GM23338 (cell line): Measurements from ENCODE around the gene TXNDC12. TPM values are rescaled to one million over a fixed set of nuclear protein-coding genes. Genes with fewer than 3 reads are reported as not detected.

Source experiments
- ATAC-seq: fragments of 200-7000 bp; cut with Tn5 transposase; 3 replicates; pipeline ENCODE4 v1.9.1; 2020
- DNase-seq: peaks from one replicate; pipeline ENCODE4 v3.0.0-alpha.2; 2015; ENCODE audit warnings: low spot score
- H2AFZ ChIP-seq: fragments of 200-600 bp; sonication (generic); 2 replicates; pipeline ENCODE4 v1.8.0; 2016; ENCODE audit warnings: antibody characterized with exemption, mild to moderate bottlenecking, moderate library complexity
- H3F3A ChIP-seq: fragments of 200-600 bp; sonication (generic); replicated peaks from 2 replicates; pipeline ENCODE4 v1.8.0; 2017; ENCODE audit warnings: antibody characterized with exemption, mixed run types, low read depth
- H3K27ac ChIP-seq: fragments of 200-600 bp; sonication (generic); 2 replicates; pipeline ENCODE4 v1.6.1; 2016; ENCODE audit warnings: low read depth
- H3K27me3 ChIP-seq: fragments of 200-600 bp; sonication (generic); 2 replicates; pipeline ENCODE4 v1.8.0; 2016; ENCODE audit warnings: mild to moderate bottlenecking, mixed run types, moderate library complexity; ENCODE audit not compliant: insufficient read depth
- H3K36me3 ChIP-seq: fragments of 200-600 bp; sonication (generic); 2 replicates; pipeline ENCODE4 v1.8.0; 2016; ENCODE audit warnings: mild to moderate bottlenecking; ENCODE audit not compliant: insufficient read depth
- H3K4me1 ChIP-seq: fragments of 200-600 bp; sonication (generic); 2 replicates; pipeline ENCODE4 v1.8.0; 2016; ENCODE audit warnings: mild to moderate bottlenecking, moderate library complexity; ENCODE audit not compliant: insufficient read depth
- H3K4me2 ChIP-seq: fragments of 200-600 bp; sonication (generic); 2 replicates; pipeline ENCODE4 v1.7.1; 2017; ENCODE audit warnings: mixed run types
- H3K4me3 ChIP-seq: fragments of 200-600 bp; sonication (generic); 2 replicates; pipeline ENCODE4 v1.6.1; 2016; ENCODE audit warnings: mixed run types
- H3K79me2 ChIP-seq: fragments of 200-600 bp; sonication (generic); replicated peaks from 2 replicates; pipeline ENCODE4 v1.8.0; 2017; ENCODE audit warnings: mild to moderate bottlenecking; ENCODE audit not compliant: insufficient read depth
- H3K9me2 ChIP-seq: fragments of 200-600 bp; sonication (generic); 2 replicates; pipeline ENCODE4 v1.8.0; 2017; ENCODE audit not compliant: insufficient read depth
- H4K20me1 ChIP-seq: fragments of 200-600 bp; sonication (generic); replicated peaks from 2 replicates; pipeline ENCODE4 v1.8.0; 2017; ENCODE audit warnings: mild to moderate bottlenecking; ENCODE audit not compliant: insufficient read depth
- H3K27ac Mint-ChIP-seq: 2 replicates; pipeline ENCODE4 v1.8.0; 2020; ENCODE audit warnings: inconsistent platforms, mild to moderate bottlenecking, moderate library complexity, mixed read lengths
- H3K27me3 Mint-ChIP-seq: 3 replicates; pipeline ENCODE4 v1.8.0; 2022; ENCODE audit warnings: low read depth, mild to moderate bottlenecking, moderate library complexity, mixed read lengths, inconsistent platforms; ENCODE audit not compliant: insufficient read depth, poor library complexity
- H3K36me3 Mint-ChIP-seq: 3 replicates; pipeline ENCODE4 v1.8.0; 2021; ENCODE audit warnings: low read depth, mild to moderate bottlenecking, inconsistent platforms, moderate library complexity, mixed read lengths
- H3K4me1 Mint-ChIP-seq: 3 replicates; pipeline ENCODE4 v1.8.0; 2020; ENCODE audit warnings: mild to moderate bottlenecking, inconsistent platforms, mixed read lengths
- H3K4me3 Mint-ChIP-seq: 3 replicates; pipeline ENCODE4 v1.8.0; 2021; ENCODE audit warnings: moderate library complexity, mild to moderate bottlenecking, inconsistent platforms, mixed read lengths
- H3K9me3 Mint-ChIP-seq: 3 replicates; pipeline ENCODE4 v1.8.0; 2020; ENCODE audit warnings: moderate library complexity, mild to moderate bottlenecking, inconsistent platforms, mixed read lengths
- CREB1 ChIP-seq: fragments of 250-450 bp; sonication (Bioruptor Pico); IDR thresholded peaks from 2 replicates; pipeline ENCODE4 v1.5.0; 2020; ENCODE audit warnings: low read depth, mild to moderate bottlenecking, moderate library complexity
- ETS1 ChIP-seq: IDR thresholded peaks from 2 replicates; pipeline ENCODE4 v1.6.1; 2016; ENCODE audit warnings: antibody characterized with exemption
- EZH2 ChIP-seq: fragments of 200-600 bp; sonication (generic); IDR thresholded peaks from one replicate; pipeline ENCODE4 v1.8.0; 2017; ENCODE audit warnings: antibody characterized with exemption, mild to moderate bottlenecking, low read depth; ENCODE audit not compliant: unreplicated experiment
- EZH2phosphoT487 ChIP-seq: fragments of 200-600 bp; sonication (generic); IDR thresholded peaks from one replicate; pipeline ENCODE4 v1.8.1; 2018; ENCODE audit warnings: antibody characterized with exemption; ENCODE audit not compliant: unreplicated experiment
- JUNB ChIP-seq: IDR thresholded peaks from one replicate; pipeline ENCODE4 v1.6.1; 2016; ENCODE audit warnings: antibody characterized with exemption; ENCODE audit not compliant: unreplicated experiment
- NANOG ChIP-seq: IDR thresholded peaks from 2 replicates; pipeline ENCODE4 v1.6.1; 2016; ENCODE audit warnings: antibody characterized with exemption, borderline replicate concordance
- POLR2AphosphoS5 ChIP-seq: IDR thresholded peaks from 2 replicates; pipeline ENCODE4 v1.6.1; 2016; ENCODE audit warnings: antibody characterized with exemption, low read depth
- STAT1 ChIP-seq: IDR thresholded peaks from one replicate; pipeline ENCODE4 v1.6.1; 2016; ENCODE audit warnings: antibody characterized with exemption; ENCODE audit not compliant: unreplicated experiment
- ZNF114 ChIP-seq: fragments of 250-450 bp; sonication (Bioruptor Pico); IDR thresholded peaks from 2 replicates; pipeline ENCODE4 v1.5.0; 2020; ENCODE audit warnings: mild to moderate bottlenecking, moderate library complexity
- ZNF331 ChIP-seq: fragments of 250-450 bp; sonication (Bioruptor Pico); IDR thresholded peaks from 2 replicates; pipeline ENCODE4 v1.5.0; 2020; ENCODE audit warnings: low read depth, mild to moderate bottlenecking, moderate library complexity
- polyA plus RNA-seq: library from polyadenylated mRNA; unstranded; fragments of >200 nt; fragmentation: Nextera tagmentation; extraction: Ambion mirVana; gene quantifications from 2 replicates; pipeline ENCODE4 v1.2.1, GENCODE V29; 2016
- total RNA-seq: library from RNA; depleted of rRNA; stranded (reverse); fragments of >200 nt; shearing (Covaris generic); gene quantifications from 2 replicates; pipeline ENCODE4 v1.2.3, GENCODE V29; 2014
- TF ChIP-seq, protein P1 (sequence below), 2 experiments: fragments of 200-600 bp in 1 of 2; sonication (generic) in 1 of 2; conservative IDR thresholded peaks; 2 replicates each; pipeline versions ENCODE4 v1.5.1 to v1.6.1; 2016 to 2017; ENCODE audit warnings: antibody characterized with exemption in 2 of 2, low read depth in 2 of 2, mild to moderate bottlenecking in 2 of 2, moderate library complexity in 1 of 2
- TF ChIP-seq, protein P2 (sequence below): IDR thresholded peaks from one replicate; pipeline ENCODE4 v1.6.1; 2018; ENCODE audit warnings: antibody characterized with exemption; ENCODE audit not compliant: unreplicated experiment
- TF ChIP-seq, protein P3 (sequence below): fragments of 250-450 bp; sonication (Bioruptor Pico); IDR thresholded peaks from 2 replicates; pipeline ENCODE4 v1.5.0; 2020; ENCODE audit warnings: mild to moderate bottlenecking, moderate library complexity

Gene TXNDC12
- total and polyA plus RNA-seq, 2 experiments from 2014 or later = 68.9 to 88.2 TPM

DNA sequence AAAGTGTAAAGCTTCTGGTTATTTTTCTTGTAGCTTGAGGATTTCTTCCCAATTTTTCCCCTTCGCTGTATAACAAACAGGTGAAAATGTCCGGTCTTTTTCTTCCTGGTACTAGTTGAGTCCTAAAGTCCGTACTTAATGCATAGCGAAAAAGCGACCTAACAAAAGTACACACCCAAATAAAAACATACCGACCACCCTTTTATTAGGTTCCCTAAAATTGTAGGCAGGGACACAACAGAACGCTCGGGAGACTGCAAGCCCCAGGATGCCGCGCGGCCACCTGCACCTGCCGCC is 823 bp upstream of the TXNDC12 start:
- ATAC-seq = no peak
- Mint-ChIP-seq H3K27ac (peak overlapping the region; percentile 100), H3K9me3 (no peaks in the 10 kb centered on the region), H3K36me3 (peaks cover 49% of the 10 kb centered on the region), H3K4me3 (peak overlapping the region; percentile 98), H3K4me1 (peaks cover 24% of the 10 kb centered on the region), H3K27me3 (peaks cover 8% of the 10 kb centered on the region)
- Histone ChIP-seq H3K27me3 (no peaks in the 10 kb centered on the region), H3K27ac (peak overlapping the region; percentile 99), H3K4me2 (peak overlapping the region; percentile 86), H3K36me3 (peaks cover 10% of the 10 kb centered on the region), H3K79me2 (peaks cover 85% of the 10 kb centered on the region), H3K4me1 (peaks cover 20% of the 10 kb centered on the region), H4K20me1 (peaks cover 14% of the 10 kb centered on the region; the same call in 1 of the 2 replicates), H3F3A (no peaks in the 10 kb centered on the region; the same call in 1 of the 2 replicates), H2AFZ (no peak overlapping the region; the same call in 1 of the 2 replicates), H3K4me3 (peak overlapping the region; percentile 83), H3K9me2 (no peaks in the 10 kb centered on the region)
- TF ChIP-seq NANOG = no peak
- TF ChIP-seq JUNB = no peak
- TF ChIP-seq ZNF114 = no peak
- TF ChIP-seq CREB1 (CRISPR knock-in tag) = no peak
- no peak for TF ChIP-seq ETS1
- no peak for TF ChIP-seq STAT1
- TF ChIP-seq EZH2 = no peak
- no peak for TF ChIP-seq EZH2phosphoT487
- TF ChIP-seq POLR2AphosphoS5 = no peak
- no peak for TF ChIP-seq ZNF331 (CRISPR knock-in tag)
- TF ChIP-seq, protein P1, sequence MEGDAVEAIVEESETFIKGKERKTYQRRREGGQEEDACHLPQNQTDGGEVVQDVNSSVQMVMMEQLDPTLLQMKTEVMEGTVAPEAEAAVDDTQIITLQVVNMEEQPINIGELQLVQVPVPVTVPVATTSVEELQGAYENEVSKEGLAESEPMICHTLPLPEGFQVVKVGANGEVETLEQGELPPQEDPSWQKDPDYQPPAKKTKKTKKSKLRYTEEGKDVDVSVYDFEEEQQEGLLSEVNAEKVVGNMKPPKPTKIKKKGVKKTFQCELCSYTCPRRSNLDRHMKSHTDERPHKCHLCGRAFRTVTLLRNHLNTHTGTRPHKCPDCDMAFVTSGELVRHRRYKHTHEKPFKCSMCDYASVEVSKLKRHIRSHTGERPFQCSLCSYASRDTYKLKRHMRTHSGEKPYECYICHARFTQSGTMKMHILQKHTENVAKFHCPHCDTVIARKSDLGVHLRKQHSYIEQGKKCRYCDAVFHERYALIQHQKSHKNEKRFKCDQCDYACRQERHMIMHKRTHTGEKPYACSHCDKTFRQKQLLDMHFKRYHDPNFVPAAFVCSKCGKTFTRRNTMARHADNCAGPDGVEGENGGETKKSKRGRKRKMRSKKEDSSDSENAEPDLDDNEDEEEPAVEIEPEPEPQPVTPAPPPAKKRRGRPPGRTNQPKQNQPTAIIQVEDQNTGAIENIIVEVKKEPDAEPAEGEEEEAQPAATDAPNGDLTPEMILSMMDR (conservative IDR thresholded peaks at IDR 0.05; ENCODE audit: low read depth in 2 of 2) = no peak
- TF ChIP-seq, protein P2, sequence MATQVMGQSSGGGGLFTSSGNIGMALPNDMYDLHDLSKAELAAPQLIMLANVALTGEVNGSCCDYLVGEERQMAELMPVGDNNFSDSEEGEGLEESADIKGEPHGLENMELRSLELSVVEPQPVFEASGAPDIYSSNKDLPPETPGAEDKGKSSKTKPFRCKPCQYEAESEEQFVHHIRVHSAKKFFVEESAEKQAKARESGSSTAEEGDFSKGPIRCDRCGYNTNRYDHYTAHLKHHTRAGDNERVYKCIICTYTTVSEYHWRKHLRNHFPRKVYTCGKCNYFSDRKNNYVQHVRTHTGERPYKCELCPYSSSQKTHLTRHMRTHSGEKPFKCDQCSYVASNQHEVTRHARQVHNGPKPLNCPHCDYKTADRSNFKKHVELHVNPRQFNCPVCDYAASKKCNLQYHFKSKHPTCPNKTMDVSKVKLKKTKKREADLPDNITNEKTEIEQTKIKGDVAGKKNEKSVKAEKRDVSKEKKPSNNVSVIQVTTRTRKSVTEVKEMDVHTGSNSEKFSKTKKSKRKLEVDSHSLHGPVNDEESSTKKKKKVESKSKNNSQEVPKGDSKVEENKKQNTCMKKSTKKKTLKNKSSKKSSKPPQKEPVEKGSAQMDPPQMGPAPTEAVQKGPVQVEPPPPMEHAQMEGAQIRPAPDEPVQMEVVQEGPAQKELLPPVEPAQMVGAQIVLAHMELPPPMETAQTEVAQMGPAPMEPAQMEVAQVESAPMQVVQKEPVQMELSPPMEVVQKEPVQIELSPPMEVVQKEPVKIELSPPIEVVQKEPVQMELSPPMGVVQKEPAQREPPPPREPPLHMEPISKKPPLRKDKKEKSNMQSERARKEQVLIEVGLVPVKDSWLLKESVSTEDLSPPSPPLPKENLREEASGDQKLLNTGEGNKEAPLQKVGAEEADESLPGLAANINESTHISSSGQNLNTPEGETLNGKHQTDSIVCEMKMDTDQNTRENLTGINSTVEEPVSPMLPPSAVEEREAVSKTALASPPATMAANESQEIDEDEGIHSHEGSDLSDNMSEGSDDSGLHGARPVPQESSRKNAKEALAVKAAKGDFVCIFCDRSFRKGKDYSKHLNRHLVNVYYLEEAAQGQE = no peak
- TF ChIP-seq, protein P3, sequence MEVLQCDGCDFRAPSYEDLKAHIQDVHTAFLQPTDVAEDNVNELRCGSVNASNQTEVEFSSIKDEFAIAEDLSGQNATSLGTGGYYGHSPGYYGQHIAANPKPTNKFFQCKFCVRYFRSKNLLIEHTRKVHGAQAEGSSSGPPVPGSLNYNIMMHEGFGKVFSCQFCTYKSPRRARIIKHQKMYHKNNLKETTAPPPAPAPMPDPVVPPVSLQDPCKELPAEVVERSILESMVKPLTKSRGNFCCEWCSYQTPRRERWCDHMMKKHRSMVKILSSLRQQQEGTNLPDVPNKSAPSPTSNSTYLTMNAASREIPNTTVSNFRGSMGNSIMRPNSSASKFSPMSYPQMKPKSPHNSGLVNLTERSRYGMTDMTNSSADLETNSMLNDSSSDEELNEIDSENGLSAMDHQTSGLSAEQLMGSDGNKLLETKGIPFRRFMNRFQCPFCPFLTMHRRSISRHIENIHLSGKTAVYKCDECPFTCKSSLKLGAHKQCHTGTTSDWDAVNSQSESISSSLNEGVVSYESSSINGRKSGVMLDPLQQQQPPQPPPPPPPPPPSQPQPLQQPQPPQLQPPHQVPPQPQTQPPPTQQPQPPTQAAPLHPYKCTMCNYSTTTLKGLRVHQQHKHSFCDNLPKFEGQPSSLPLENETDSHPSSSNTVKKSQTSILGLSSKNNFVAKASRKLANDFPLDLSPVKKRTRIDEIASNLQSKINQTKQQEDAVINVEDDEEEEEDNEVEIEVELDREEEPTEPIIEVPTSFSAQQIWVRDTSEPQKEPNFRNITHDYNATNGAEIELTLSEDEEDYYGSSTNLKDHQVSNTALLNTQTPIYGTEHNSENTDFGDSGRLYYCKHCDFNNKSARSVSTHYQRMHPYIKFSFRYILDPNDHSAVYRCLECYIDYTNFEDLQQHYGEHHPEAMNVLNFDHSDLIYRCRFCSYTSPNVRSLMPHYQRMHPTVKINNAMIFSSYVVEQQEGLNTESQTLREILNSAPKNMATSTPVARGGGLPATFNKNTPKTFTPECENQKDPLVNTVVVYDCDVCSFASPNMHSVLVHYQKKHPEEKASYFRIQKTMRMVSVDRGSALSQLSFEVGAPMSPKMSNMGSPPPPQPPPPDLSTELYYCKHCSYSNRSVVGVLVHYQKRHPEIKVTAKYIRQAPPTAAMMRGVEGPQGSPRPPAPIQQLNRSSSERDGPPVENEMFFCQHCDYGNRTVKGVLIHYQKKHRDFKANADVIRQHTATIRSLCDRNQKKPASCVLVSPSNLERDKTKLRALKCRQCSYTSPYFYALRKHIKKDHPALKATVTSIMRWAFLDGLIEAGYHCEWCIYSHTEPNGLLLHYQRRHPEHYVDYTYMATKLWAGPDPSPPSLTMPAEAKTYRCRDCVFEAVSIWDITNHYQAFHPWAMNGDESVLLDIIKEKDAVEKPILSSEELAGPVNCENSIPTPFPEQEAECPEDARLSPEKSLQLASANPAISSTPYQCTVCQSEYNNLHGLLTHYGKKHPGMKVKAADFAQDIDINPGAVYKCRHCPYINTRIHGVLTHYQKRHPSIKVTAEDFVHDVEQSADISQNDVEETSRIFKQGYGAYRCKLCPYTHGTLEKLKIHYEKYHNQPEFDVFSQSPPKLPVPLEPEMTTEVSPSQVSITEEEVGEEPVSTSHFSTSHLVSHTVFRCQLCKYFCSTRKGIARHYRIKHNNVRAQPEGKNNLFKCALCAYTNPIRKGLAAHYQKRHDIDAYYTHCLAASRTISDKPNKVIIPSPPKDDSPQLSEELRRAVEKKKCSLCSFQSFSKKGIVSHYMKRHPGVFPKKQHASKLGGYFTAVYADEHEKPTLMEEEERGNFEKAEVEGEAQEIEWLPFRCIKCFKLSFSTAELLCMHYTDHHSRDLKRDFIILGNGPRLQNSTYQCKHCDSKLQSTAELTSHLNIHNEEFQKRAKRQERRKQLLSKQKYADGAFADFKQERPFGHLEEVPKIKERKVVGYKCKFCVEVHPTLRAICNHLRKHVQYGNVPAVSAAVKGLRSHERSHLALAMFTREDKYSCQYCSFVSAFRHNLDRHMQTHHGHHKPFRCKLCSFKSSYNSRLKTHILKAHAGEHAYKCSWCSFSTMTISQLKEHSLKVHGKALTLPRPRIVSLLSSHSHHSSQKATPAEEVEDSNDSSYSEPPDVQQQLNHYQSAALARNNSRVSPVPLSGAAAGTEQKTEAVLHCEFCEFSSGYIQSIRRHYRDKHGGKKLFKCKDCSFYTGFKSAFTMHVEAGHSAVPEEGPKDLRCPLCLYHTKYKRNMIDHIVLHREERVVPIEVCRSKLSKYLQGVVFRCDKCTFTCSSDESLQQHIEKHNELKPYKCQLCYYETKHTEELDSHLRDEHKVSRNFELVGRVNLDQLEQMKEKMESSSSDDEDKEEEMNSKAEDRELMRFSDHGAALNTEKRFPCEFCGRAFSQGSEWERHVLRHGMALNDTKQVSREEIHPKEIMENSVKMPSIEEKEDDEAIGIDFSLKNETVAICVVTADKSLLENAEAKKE (CRISPR knock-in tag) = no peak
- DNase-seq = no peak
